Lung (tissue), 12 donors: ENCODE measurements around the gene TMEM167A. TPM values are rescaled to one million over a fixed set of nuclear protein-coding genes. Genes with fewer than 3 reads are reported as not detected.

Experiments used
- ATAC-seq: fragments of 200-7000 bp; cut with Tn5 transposase; one replicate; pipeline ENCODE4 v1.9.1; 2020; ENCODE audit warnings: moderate number of reproducible peaks; ENCODE audit not compliant: insufficient read depth, low FRiP score
- DNase-seq, 3 donors: peaks; one replicate each; pipeline ENCODE4 v3.0.0-alpha.2; 2013 to 2017
- H3K27ac ChIP-seq, 2 donors: one replicate each; pipeline ENCODE4 v1.5.1; 2013; ENCODE audit warnings: mild to moderate bottlenecking in 2 of 2, moderate library complexity in 2 of 2, control low read depth in 1 of 2, inconsistent platforms in 1 of 2, low read depth in 1 of 2, low read length in 1 of 2
- H3K27me3 ChIP-seq, 3 donors: one replicate each; pipeline ENCODE4 v1.5.1; 2013; ENCODE audit warnings: low read length in 2 of 3; ENCODE audit not compliant: control insufficient read depth in 3 of 3, insufficient read depth in 3 of 3
- H3K36me3 ChIP-seq, 4 donors: one replicate each; pipeline ENCODE4 v1.5.1; 2013; ENCODE audit warnings: low read length in 4 of 4, mild to moderate bottlenecking in 1 of 4, moderate library complexity in 1 of 4; ENCODE audit not compliant: control insufficient read depth in 4 of 4, insufficient read depth in 4 of 4
- H3K4me1 ChIP-seq, 5 donors: one replicate each; pipeline ENCODE4 v1.5.1; 2013; ENCODE audit warnings: low read length in 5 of 5, mild to moderate bottlenecking in 2 of 5, moderate library complexity in 1 of 5; ENCODE audit not compliant: control insufficient read depth in 5 of 5, insufficient read depth in 5 of 5
- H3K4me3 ChIP-seq: one replicate; pipeline ENCODE4 v1.5.1; 2013; ENCODE audit warnings: mild to moderate bottlenecking, control low read depth, moderate library complexity
- H3K9ac ChIP-seq, 2 donors: one replicate each; pipeline ENCODE4 v1.5.1; 2013; ENCODE audit warnings: low read length in 2 of 2, control low read depth in 1 of 2; ENCODE audit not compliant: insufficient read depth in 1 of 2
- H3K9me3 ChIP-seq, 4 donors: one replicate each; pipeline ENCODE4 v1.5.1; 2013; ENCODE audit warnings: low read length in 3 of 4, mild to moderate bottlenecking in 1 of 4, moderate library complexity in 1 of 4; ENCODE audit not compliant: control insufficient read depth in 4 of 4, insufficient read depth in 3 of 4
- WGBS, 2 donors: extraction: QIAGEN DNeasy Blood & Tissue Kit; methylation state at CpG; one replicate each; pipeline ENCODE4 v1.1.7; 2013; 5-methylcytosine and 5-hydroxymethylcytosine counted together
- polyA plus RNA-seq, 2 donors: library from polyadenylated mRNA; stranded (reverse); fragments of 200-250 nt; gene quantifications; one replicate each; pipeline ENCODE4 v1.2.1, GENCODE V29; 2013
- total RNA-seq, 2 donors: library from RNA; depleted of rRNA in 1 of 2; stranded (reverse); fragments of >200 nt in 1 of 2; gene quantifications; one replicate each; pipeline ENCODE4 v1.2.1, GENCODE V29; 2014 to 2021
- TF ChIP-seq, protein P1 (sequence below): IDR thresholded peaks from 2 replicates; pipeline ENCODE4 v1.5.1; 2012; ENCODE audit warnings: mild to moderate bottlenecking; ENCODE audit errors: control extremely low read depth, extremely low read depth
- donor health status: control.
- donor health status: control.
- donor health status: Bipolar disorder and iron deficiency.
- donor health status: healthy.
- donor health status: DM: yes; HTN: yes; CAD: no.

Gene TMEM167A
- total and polyA plus RNA-seq, 4 donors = 32.2 to 75.7 (median 63.5) TPM

DNA sequence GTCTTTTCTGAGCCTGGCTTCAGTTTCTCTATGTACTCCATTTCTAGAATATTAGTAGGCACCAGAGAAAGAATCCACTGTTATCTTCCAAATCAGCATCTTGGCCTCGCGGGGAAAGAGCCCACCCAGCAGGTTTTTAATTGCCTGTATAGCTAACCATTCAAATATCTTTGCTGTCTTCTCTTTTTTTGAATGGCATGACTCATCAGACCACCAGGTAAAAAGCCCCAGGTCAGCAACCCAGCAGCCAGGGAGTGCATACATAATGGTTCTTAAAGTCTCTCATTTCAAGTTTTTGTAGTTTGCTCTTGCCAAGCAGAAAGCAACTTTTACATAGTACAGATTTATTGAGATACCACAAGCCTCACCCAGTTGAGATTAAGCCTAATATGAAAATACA lies 50.7 kb downstream of the TMEM167A start:
- no peak for ATAC-seq
- DNase-seq = no peak
- 84 to 86% methylated on average over 2 of the region's 2 CpGs for WGBS, 2 donors
- Histone ChIP-seq H3K27ac (no peak overlapping the region), H3K4me3 (no peak overlapping the region), H3K27me3 (no peaks in the 10 kb centered on the region), H3K9me3 (no peaks in the 10 kb centered on the region), H3K36me3 (no peaks in the 10 kb centered on the region), H3K4me1 (peaks cover 0 to 2% (median 0%) of the 10 kb centered on the region in 5 donors), H3K9ac (no peak overlapping the region)
- TF ChIP-seq, protein P1, sequence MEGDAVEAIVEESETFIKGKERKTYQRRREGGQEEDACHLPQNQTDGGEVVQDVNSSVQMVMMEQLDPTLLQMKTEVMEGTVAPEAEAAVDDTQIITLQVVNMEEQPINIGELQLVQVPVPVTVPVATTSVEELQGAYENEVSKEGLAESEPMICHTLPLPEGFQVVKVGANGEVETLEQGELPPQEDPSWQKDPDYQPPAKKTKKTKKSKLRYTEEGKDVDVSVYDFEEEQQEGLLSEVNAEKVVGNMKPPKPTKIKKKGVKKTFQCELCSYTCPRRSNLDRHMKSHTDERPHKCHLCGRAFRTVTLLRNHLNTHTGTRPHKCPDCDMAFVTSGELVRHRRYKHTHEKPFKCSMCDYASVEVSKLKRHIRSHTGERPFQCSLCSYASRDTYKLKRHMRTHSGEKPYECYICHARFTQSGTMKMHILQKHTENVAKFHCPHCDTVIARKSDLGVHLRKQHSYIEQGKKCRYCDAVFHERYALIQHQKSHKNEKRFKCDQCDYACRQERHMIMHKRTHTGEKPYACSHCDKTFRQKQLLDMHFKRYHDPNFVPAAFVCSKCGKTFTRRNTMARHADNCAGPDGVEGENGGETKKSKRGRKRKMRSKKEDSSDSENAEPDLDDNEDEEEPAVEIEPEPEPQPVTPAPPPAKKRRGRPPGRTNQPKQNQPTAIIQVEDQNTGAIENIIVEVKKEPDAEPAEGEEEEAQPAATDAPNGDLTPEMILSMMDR = no peak

DNA sequence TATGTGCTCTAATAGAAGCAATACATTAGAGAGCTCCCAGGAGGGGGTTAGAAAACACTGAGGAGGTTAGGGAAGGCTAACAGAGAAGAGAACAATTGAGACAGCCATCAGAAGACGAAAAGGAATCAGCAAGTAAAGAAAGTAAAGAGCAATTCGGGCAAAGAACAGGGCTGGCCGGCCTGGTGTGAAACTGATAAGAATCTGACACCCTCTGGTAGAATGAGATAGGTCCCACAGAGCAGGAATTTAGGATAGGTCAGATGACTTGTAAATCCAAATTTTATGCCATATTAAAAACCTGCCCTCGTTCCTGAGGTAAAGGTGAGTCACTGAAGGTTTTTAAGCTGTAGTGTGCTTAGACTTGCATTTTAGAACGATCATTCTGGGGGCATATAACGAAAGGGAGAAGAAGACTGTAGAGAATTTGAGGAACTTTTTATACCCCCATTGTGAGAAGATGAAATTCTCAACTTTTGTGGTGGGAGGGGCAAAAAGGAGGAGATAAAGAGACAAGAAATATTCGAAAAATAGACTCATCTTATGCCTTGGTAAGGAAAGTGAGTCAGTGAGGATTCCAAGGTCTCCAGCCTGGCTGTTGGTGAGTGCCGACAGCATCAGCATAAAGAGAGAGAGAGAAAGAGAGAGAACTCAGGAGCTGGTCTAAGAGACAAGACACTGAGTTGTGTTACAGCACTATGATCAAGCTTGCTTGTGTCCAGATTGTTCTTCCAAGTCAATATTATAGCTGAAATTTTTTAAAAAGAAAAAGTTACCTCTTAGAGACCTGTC lies 51.3 kb downstream of the TMEM167A start:
- no peaks in the 10 kb centered on the region for H3K36me3 ChIP-seq
- no peak overlapping the region for H3K9ac ChIP-seq
- H3K4me3 ChIP-seq = no peak overlapping the region
- no peaks in the 10 kb centered on the region for H3K9me3 ChIP-seq
- DNase-seq = no peak
- WGBS, 2 donors = 87 to 90% methylated on average over 8 of the region's 8 CpGs
- no peak for ATAC-seq
- no peak overlapping the region for H3K27ac ChIP-seq
- no peaks in the 10 kb centered on the region for H3K27me3 ChIP-seq
- H3K4me1 ChIP-seq = peaks cover 0 to 2% (median 0%) of the 10 kb centered on the region in 5 donors
- TF ChIP-seq, protein P1 = no peak

DNA sequence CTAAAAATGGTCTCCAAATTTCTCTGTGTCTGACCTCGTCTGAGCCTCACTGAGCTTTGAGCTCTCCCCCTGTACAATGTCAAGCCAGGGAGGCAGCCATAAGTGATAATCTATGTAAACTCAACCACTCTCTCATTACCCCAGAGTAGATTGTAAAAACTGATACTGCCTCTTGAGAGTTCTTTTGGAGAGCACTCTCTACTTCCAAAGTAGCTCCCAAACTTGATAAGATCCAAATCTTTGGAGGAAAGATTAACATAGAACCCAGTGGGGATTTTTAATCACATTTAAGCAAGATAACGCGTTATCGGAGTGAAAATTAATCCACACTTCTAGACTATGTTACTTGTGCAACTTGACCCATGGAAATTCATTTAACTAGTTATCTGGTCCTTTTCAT lies 54.9 kb downstream of the TMEM167A start:
- Histone ChIP-seq H3K4me3 (no peak overlapping the region), H3K4me1 (no peaks in the 10 kb centered on the region), H3K36me3 (peaks cover 0 to 1% (median 0%) of the 10 kb centered on the region in 4 donors), H3K9me3 (no peaks in the 10 kb centered on the region), H3K9ac (no peak overlapping the region), H3K27me3 (peaks cover 0 to 4% (median 0%) of the 10 kb centered on the region in 3 donors), H3K27ac (no peak overlapping the region)
- WGBS, 2 donors = 72 to 90% methylated on average over 4 of the region's 4 CpGs
- ATAC-seq = no peak
- DNase-seq = no peak
- TF ChIP-seq, protein P1 = no peak
